ENCODE measurements around the gene HRH1.

HRH1 gene

DNA sequence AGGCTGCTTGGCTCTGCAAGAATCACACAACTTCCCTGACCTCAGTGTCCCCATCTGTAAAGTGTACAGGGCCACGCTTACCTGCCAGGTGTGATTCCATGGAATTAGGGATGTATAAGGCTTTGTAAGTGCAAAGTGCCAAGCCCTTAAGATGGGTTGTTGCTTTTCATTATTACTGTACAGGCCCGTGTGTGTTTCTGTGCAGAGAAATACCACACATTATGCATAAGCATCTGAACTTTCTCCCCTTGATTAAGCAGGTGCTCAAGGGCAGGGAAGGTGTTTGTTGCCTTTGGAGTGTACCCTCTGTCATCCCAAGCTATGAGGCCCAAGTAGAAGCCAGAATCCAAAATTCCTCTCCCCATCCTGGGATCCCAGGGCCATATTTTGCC is 13.6 kb upstream of the HRH1 start:
- TF ChIP-seq, protein P1, sequence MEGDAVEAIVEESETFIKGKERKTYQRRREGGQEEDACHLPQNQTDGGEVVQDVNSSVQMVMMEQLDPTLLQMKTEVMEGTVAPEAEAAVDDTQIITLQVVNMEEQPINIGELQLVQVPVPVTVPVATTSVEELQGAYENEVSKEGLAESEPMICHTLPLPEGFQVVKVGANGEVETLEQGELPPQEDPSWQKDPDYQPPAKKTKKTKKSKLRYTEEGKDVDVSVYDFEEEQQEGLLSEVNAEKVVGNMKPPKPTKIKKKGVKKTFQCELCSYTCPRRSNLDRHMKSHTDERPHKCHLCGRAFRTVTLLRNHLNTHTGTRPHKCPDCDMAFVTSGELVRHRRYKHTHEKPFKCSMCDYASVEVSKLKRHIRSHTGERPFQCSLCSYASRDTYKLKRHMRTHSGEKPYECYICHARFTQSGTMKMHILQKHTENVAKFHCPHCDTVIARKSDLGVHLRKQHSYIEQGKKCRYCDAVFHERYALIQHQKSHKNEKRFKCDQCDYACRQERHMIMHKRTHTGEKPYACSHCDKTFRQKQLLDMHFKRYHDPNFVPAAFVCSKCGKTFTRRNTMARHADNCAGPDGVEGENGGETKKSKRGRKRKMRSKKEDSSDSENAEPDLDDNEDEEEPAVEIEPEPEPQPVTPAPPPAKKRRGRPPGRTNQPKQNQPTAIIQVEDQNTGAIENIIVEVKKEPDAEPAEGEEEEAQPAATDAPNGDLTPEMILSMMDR (IDR thresholded peaks at IDR 0.05; ENCODE audit: low read depth, low read length) = no peak
- H3K4me3 ChIP-seq (replicated peaks in 1 of 2; ENCODE audit: low read depth in 2 of 2, low read length in 2 of 2) = no peak overlapping the region

DNA sequence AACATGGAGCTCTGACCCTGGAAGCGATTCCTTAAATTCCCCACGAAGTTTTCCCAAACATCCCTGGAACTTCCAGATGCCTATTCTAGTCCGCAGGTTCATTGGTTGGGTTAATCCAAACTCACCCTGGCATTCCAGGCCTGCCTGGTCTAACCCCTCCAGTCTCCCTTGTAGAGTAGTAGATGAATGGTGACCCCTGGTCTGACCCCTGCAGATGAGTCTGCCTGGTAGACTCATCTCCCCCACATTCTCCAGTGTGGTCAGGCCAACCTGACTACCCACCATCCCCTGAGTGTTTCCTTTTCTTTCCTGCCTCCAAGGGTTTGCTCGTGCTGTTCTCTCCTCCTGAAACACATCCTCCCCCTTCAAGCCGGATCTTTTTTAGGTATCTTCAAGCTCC is 10.8 kb upstream of the HRH1 start:
- TF ChIP-seq, protein P1 (IDR thresholded peaks at IDR 0.05; ENCODE audit: low read depth, low read length) = no peak
- no peak overlapping the region for H3K4me3 ChIP-seq (replicated peaks in 1 of 2; ENCODE audit: low read depth in 2 of 2, low read length in 2 of 2)

More for the DNA sequence above, 13.6 kb upstream of the HRH1 start:
- DNase-seq (ENCODE audit: low read depth in 2 of 2) = no peak

DNA sequence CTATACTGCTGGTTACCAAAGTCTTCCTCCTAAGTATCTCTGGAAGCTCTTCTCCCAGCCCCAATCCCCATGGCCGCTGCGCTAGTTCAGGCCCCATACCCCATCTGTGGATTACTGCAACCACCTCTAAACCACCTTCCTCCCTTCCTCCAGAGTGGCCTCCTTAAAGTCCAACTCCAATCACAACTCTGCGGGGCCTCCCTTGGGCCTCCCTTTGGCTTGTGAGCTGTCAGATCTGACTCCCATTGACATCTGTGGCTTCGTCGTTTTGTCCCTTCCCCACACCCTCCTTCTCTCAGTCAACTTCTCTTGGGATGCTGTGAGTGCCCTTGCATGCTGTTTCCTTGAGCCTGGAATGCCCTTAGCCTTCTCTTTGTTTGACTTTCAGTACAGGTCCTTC is 9.3 kb upstream of the HRH1 start:
- TF ChIP-seq, protein P1 (IDR thresholded peaks at IDR 0.05; ENCODE audit: low read depth, low read length) = no peak
- no peak overlapping the region for H3K4me3 ChIP-seq (replicated peaks in 1 of 2; ENCODE audit: low read depth in 2 of 2, low read length in 2 of 2)
- DNase-seq (ENCODE audit: low read depth in 2 of 2) = no peak

More for the DNA sequence above, 10.8 kb upstream of the HRH1 start:
- DNase-seq (ENCODE audit: low read depth in 2 of 2) = no peak

DNA sequence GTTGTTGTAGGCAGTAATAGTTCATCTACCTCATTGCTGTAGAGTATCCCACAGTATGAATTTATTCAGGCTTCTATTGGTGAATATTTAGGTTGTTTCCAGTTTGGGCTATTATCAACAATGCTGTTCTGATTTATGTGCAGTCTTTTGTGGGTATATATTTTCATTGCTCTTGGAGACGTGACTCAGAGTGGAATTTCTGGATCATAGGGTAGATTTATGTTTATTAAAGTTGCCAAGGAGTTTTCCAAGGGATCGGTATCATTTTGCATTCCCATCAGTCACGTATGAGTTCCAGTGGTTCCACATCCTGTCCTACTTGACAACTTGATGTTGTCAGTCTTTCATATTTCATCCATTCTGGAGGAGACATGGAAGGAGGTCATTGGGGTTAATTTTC is 8.4 kb upstream of the HRH1 start:
- TF ChIP-seq, protein P1 (IDR thresholded peaks at IDR 0.05; ENCODE audit: low read depth, low read length) = no peak
- peak; percentile 81 to 87 for DNase-seq (ENCODE audit: low read depth in 2 of 2)
- no peak overlapping the region for H3K4me3 ChIP-seq (replicated peaks in 1 of 2; ENCODE audit: low read depth in 2 of 2, low read length in 2 of 2)

DNA sequence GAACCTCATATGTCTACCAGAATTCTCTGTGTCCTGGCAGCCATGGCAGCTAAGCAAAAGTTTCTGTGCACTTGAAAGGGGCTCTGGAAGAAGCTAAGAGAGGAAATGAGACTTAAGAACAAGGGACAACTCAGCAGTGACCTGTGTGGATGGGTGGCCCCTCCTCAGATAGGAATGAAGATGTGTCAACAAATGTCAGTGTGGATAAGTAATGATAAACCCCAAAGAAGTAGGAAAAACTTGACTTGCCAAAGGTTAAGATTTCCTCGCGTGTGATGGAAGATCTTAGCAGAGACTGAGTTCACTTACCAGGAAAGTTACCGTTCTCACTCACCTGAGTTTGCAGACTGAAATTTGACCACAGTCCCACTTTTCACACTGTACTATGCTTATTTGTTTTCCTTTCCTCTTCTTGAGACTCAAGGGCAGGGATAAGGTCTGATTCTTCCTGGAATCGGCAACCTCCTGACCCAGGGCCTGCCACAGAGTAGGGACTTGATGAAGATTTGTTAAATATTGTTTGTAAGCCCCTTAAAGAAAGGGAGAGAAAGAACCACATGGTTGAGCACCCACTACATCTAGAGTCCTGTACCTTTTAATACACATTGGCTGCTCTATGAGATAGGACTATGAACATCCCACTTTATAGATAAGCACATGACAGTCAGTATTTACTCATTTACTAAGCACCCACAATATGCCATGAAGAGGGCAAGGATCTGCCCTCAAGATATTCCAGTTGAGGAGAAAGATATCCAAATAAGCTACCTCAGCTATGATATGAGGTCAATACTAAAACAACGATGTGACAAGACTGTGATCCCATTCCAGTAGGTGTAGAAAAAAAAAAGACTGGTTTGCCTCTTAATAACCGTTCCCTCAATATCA is 7.3 kb upstream of the HRH1 start:
- H3K4me3 ChIP-seq (replicated peaks in 1 of 2; ENCODE audit: low read depth in 2 of 2, low read length in 2 of 2) = no peak overlapping the region
- DNase-seq (ENCODE audit: low read depth in 2 of 2) = no peak
- TF ChIP-seq, protein P1 (IDR thresholded peaks at IDR 0.05; ENCODE audit: low read depth, low read length) = no peak

DNA sequence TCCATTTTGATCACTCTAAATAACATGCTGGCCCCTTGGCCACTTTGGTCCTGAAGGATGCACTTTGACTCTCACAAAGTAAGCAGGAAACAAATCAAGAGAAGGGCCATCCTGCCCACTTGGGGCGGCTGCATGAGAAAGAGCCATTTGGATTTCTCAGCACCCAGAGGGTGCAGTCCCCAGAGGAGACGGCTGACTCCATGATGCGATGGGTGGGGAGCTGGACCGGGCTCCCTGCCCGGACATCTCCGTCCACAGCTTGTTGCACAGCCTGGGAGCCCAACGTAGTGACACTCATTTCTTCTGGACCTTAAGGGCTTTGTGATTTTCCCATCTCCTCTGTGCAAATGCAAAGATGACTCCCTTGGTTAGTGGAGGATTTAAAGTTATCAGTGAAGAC is 4.0 kb upstream of the HRH1 start:
- DNase-seq (ENCODE audit: low read depth in 2 of 2) = no peak
- TF ChIP-seq, protein P1 (IDR thresholded peaks at IDR 0.05; ENCODE audit: low read depth, low read length) = no peak
- H3K4me3 ChIP-seq (replicated peaks in 1 of 2; ENCODE audit: low read depth in 2 of 2, low read length in 2 of 2) = no peak overlapping the region

Measured in cardiac fibroblast (primary cell).